KOPT-K1 (cell line): ENCODE measurements around the gene ZFYVE1.
"Not testable (repeated sequence)": the region's sequence is repeated elsewhere in the genome, so short reads cannot be mapped to it uniquely, and the experiment has no call there.

Source experiments
- H3K27ac ChIP-seq: fragments of 200-600 bp; sonication (generic); 2 replicates; pipeline ENCODE4 v1.5.1; 2016; ENCODE audit warnings: antibody characterized with exemption, mild to moderate bottlenecking, low read depth, low read length; ENCODE audit not compliant: poor library complexity, severe bottlenecking
- H3K36me3 ChIP-seq: fragments of 200-600 bp; sonication (generic); 2 replicates; pipeline ENCODE4 v1.5.1; 2017; ENCODE audit warnings: antibody characterized with exemption, mild to moderate bottlenecking, low read length, moderate library complexity; ENCODE audit not compliant: insufficient read depth
- H3K9me3 ChIP-seq: fragments of 200-600 bp; sonication (generic); 2 replicates; pipeline ENCODE4 v1.5.1; 2017; ENCODE audit warnings: antibody characterized with exemption, low read length, mild to moderate bottlenecking; ENCODE audit not compliant: insufficient read depth, poor library complexity, severe bottlenecking

ZFYVE1 gene

GRCh38 chr14:72957213-72957612, 69.7 kb downstream of the ZFYVE1 start:
- H3K27ac ChIP-seq, result no peak overlapping the region
- H3K9me3 ChIP-seq, result no peaks in the 10 kb centered on the region
- H3K36me3 ChIP-seq, result peaks cover 87% of the 10 kb centered on the region

- H3K9me3 ChIP-seq, H3K27ac ChIP-seq: not testable (repeated sequence)
- peaks cover 87% of the 10 kb centered on the region for H3K36me3 ChIP-seq
Measured at GRCh38 chr14:72956741-72957140, 70.2 kb downstream of the ZFYVE1 start.

GRCh38 chr14:72952171-72952570, 74.7 kb downstream of the ZFYVE1 start:
- H3K36me3 ChIP-seq, result peaks cover 79% of the 10 kb centered on the region
- no peak overlapping the region for H3K27ac ChIP-seq
- no peaks in the 10 kb centered on the region for H3K9me3 ChIP-seq

- Histone ChIP-seq H3K36me3 (peaks cover 81% of the 10 kb centered on the region), H3K27ac (no peak overlapping the region), H3K9me3 (no peaks in the 10 kb centered on the region)
Measured at GRCh38 chr14:72948481-72949138, 78.3 kb downstream of the ZFYVE1 start.

- peaks cover 91% of the 10 kb centered on the region for H3K36me3 ChIP-seq
- H3K27ac ChIP-seq, result no peak overlapping the region
- H3K9me3 ChIP-seq, result no peaks in the 10 kb centered on the region
Measured at GRCh38 chr14:72947366-72948160, 79.3 kb downstream of the ZFYVE1 start.

GRCh38 chr14:72946491-72946890, 80.4 kb downstream of the ZFYVE1 start:
- no peaks in the 10 kb centered on the region for H3K9me3 ChIP-seq
- H3K36me3 ChIP-seq, result peaks cover 92% of the 10 kb centered on the region
- no peak overlapping the region for H3K27ac ChIP-seq

- H3K27ac ChIP-seq, result no peak overlapping the region
- H3K36me3 ChIP-seq, result peaks cover 95% of the 10 kb centered on the region
- no peaks in the 10 kb centered on the region for H3K9me3 ChIP-seq
Measured at GRCh38 chr14:72945356-72946027, 81.4 kb downstream of the ZFYVE1 start.

GRCh38 chr14:72943876-72944430, 83.0 kb downstream of the ZFYVE1 start:
- Histone ChIP-seq H3K36me3 (peaks cover 97% of the 10 kb centered on the region), H3K27ac (no peak overlapping the region), H3K9me3 (no peaks in the 10 kb centered on the region)

- H3K27ac ChIP-seq, result no peak overlapping the region
- peaks cover 97% of the 10 kb centered on the region for H3K36me3 ChIP-seq
Measured at GRCh38 chr14:72942934-72943333, 84.0 kb downstream of the ZFYVE1 start.

GRCh38 chr14:72941286-72941985, 85.5 kb downstream of the ZFYVE1 start:
- Histone ChIP-seq H3K9me3 (no peaks in the 10 kb centered on the region), H3K27ac (no peak overlapping the region), H3K36me3 (peaks cover 85% of the 10 kb centered on the region)

More at GRCh38 chr14:72942934-72943333, 84.0 kb downstream of the ZFYVE1 start:
- no peaks in the 10 kb centered on the region for H3K9me3 ChIP-seq

GRCh38 chr14:72939630-72940029, 87.3 kb downstream of the ZFYVE1 start:
- H3K9me3 ChIP-seq, result no peaks in the 10 kb centered on the region
- no peak overlapping the region for H3K27ac ChIP-seq
- peaks cover 67% of the 10 kb centered on the region for H3K36me3 ChIP-seq

- Histone ChIP-seq H3K9me3 (no peaks in the 10 kb centered on the region), H3K36me3 (peaks cover 7% of the 10 kb centered on the region; the same call in 1 of the 2 replicates), H3K27ac (no peak overlapping the region)
Measured at GRCh38 chr14:72932893-72933292, 94.0 kb downstream of the ZFYVE1 start.

- Histone ChIP-seq H3K9me3 (no peaks in the 10 kb centered on the region), H3K27ac (no peak overlapping the region), H3K36me3 (peaks cover 5% of the 10 kb centered on the region; the same call in 1 of the 2 replicates)
Measured at GRCh38 chr14:72929316-72930080, 97.4 kb downstream of the ZFYVE1 start.

GRCh38 chr14:72928872-72929271, 98.0 kb downstream of the ZFYVE1 start:
- peaks cover 5% of the 10 kb centered on the region; the same call in 1 of the 2 replicates for H3K36me3 ChIP-seq
- no peaks in the 10 kb centered on the region for H3K9me3 ChIP-seq
- no peak overlapping the region for H3K27ac ChIP-seq
